SJSA1 (cell line): ENCODE data around the gene RMI2. TPM values are rescaled to one million over a fixed set of nuclear protein-coding genes. Genes with fewer than 3 reads are reported as not detected.

Experiments
- DNase-seq, 2 experiments: peaks; one replicate each; pipeline ENCODE4 v3.0.0-alpha.2; 2015 to 2020; ENCODE audit warnings: low spot score in 2 of 2, low read depth in 1 of 2
- H3K27ac ChIP-seq: fragments of 250-450 bp; sonication (Bioruptor Pico); 2 replicates; pipeline ENCODE4 v1.5.1; 2020; ENCODE audit warnings: mild to moderate bottlenecking, moderate library complexity
- H3K27me3 ChIP-seq: fragments of 250-450 bp; sonication (Bioruptor Pico); replicated peaks from 2 replicates; pipeline ENCODE4 v1.5.1; 2020; ENCODE audit warnings: mild to moderate bottlenecking, moderate library complexity
- H3K36me3 ChIP-seq: fragments of 250-450 bp; sonication (Bioruptor Pico); 2 replicates; pipeline ENCODE4 v1.5.1; 2020; ENCODE audit warnings: mild to moderate bottlenecking
- H3K4me1 ChIP-seq: fragments of 250-450 bp; sonication (Bioruptor Pico); replicated peaks from 2 replicates; pipeline ENCODE4 v1.6.1; 2021; ENCODE audit warnings: mild to moderate bottlenecking
- H3K4me3 ChIP-seq: fragments of 250-450 bp; sonication (Bioruptor Pico); 2 replicates; pipeline ENCODE4 v1.5.1; 2020; ENCODE audit warnings: mild to moderate bottlenecking
- H3K9me3 ChIP-seq: fragments of 250-450 bp; sonication (Bioruptor Pico); replicated peaks from 2 replicates; pipeline ENCODE4 v1.5.1; 2020; ENCODE audit warnings: mild to moderate bottlenecking
- total RNA-seq: library from RNA; depleted of rRNA; stranded (reverse); fragments of >200 nt; shearing (Covaris generic); gene quantifications from 2 replicates; pipeline ENCODE4 v1.2.3, GENCODE V29; 2014

RMI2 gene
- total RNA-seq, 1 experiment from 2014 or later, result 29.1 TPM

DNA sequence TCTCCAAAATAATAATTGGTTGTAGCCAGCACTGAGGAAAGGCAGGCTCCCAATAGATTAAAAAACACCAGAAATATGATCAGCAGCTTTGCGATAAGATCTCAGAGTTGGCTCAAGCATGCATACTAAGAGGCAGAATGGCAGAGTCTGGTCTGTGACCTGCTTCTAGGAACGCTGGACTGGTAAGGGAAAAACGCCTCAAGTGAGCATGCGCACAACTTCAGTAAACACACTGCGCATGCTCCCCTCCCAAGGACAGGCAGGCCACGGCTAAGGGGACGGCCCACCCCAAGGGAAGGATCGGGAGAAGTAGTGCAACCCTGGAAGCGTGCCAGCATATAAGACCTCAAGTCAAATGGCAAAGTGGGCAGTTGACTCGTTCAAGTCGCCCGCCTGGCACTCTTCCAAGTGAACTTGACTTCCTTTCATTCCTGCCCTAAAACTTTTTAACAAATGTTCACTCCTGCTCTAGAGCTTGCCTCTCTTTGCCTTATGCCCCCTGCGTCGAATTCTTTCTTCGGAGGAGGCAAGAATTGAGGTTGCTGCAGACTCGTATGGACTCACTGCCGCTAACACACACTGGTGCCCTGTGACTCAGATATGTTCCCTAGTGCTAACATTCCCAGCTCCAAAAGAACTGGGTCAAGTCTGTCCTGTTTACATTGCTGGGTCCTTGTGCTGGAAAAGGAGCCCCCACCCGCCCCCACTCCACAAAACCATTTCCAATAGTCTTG lies 41.7 kb upstream of the RMI2 start:
- H3K9me3 ChIP-seq, result no peaks in the 10 kb centered on the region
- DNase-seq, result no peak
- H3K4me3 ChIP-seq, result no peak overlapping the region
- H3K4me1 ChIP-seq, result peaks cover 18% of the 10 kb centered on the region
- no peaks in the 10 kb centered on the region for H3K36me3 ChIP-seq
- no peaks in the 10 kb centered on the region for H3K27me3 ChIP-seq
- no peak overlapping the region for H3K27ac ChIP-seq

DNA sequence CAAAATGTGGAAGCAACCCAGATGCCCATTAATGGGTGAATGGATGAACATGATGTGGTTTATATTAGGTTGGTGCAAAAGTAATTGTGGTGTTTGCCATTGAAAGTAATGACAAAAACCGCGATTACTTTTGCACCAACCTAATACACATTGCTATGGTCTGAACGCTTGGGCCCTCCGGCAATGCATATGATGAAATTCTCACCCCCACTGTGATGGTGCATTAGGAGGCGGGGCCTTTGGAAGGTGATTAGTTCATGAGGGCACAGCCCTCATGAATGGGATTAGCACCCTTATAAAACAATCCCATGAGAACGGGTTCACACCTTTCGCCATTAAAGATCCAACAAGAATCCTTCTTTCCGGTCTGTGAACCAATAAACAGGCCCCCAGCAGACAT lies 38.9 kb upstream of the RMI2 start:
- DNase-seq, result no peak
- Histone ChIP-seq H3K27ac (no peak overlapping the region), H3K9me3 (no peaks in the 10 kb centered on the region), H3K36me3 (no peaks in the 10 kb centered on the region), H3K27me3 (no peaks in the 10 kb centered on the region), H3K4me3 (no peak overlapping the region), H3K4me1 (peaks cover 46% of the 10 kb centered on the region)

DNA sequence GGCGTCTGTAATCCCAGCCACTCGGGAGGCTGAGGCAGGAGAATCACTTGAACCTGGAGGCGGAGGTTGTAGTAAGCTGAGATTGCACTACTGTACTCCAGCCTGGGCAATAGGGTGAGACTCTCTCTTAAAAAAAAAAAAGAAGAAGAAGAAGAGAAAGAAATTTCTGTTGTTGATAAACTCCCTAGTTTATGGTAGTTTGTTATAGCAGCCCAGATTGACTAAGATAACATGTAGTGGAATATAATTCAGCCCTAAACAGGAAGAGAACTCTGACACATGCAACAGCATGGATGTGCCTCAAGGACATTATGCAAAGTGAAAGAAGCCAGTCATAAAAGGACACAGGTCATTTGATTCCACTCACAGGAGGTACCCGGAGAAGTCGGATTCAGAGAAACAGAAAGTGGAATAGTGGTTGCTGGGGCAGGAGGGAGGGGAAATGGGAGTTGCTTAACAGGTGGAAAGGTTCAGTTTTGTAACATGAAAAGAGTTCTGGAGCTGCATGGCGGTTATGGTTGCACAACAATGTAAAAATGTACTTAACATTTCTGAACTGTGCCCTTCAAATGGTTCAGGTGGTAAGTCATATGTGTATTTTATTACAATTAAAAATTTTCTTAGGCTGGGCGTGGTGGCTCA lies 38.1 kb upstream of the RMI2 start:
- no peak for DNase-seq
- Histone ChIP-seq H3K27me3 (no peaks in the 10 kb centered on the region), H3K9me3 (no peaks in the 10 kb centered on the region), H3K36me3 (no peaks in the 10 kb centered on the region), H3K4me1 (peaks cover 46% of the 10 kb centered on the region), H3K27ac (no peak overlapping the region), H3K4me3 (no peak overlapping the region)

- no peaks in the 10 kb centered on the region for H3K27me3 ChIP-seq
- no peak overlapping the region for H3K4me3 ChIP-seq
- DNase-seq, result no peak
- no peaks in the 10 kb centered on the region for H3K9me3 ChIP-seq
- H3K27ac ChIP-seq, result no peak overlapping the region
- peaks cover 50% of the 10 kb centered on the region for H3K4me1 ChIP-seq
- no peaks in the 10 kb centered on the region for H3K36me3 ChIP-seq
These were observed 37.4 kb upstream of the RMI2 start for GRCh38 chr16:11307639-11308492.

- Histone ChIP-seq H3K36me3 (no peaks in the 10 kb centered on the region), H3K9me3 (no peaks in the 10 kb centered on the region), H3K27me3 (no peaks in the 10 kb centered on the region), H3K4me1 (peaks cover 55% of the 10 kb centered on the region), H3K4me3 (no peak overlapping the region), H3K27ac (no peak overlapping the region)
- DNase-seq, result no peak
These were observed 36.6 kb upstream of the RMI2 start for GRCh38 chr16:11308493-11309283.

DNA sequence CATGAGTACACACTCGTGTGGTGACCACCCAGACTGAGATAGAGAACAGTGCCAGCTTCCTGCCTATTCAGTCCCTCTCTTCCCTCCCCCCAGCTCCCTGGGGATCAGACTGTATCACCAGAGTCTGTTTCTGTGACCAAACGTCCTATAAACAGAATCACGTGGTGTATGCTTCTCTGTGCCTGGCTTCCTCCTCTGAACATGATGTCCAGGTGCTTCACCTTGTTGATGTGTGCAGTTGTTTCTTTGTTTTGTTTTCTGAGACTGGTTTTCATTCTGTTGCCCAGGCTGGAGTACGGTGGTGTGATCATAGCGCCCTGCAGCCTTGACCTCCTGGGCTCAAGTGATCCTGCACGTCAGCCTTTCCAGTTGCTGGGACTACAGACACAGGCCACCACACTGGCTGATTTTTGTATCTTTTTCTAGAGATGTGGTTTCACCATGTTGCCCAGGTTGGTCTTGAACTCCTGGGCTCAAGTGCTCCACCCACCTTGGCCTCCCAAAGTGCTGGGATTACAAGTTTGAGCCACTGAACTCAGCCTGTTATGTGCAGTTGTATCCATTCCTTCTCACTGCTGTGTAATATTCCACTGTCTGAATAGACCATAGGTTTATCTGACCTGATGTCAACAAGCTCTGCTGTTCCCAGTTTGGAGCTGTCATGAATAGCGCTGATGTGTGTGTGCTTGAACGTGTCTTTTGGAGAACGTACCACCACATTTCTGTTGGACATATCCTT lies 35.2 kb upstream of the RMI2 start:
- H3K4me3 ChIP-seq, result no peak overlapping the region
- H3K4me1 ChIP-seq, result peaks cover 63% of the 10 kb centered on the region
- H3K9me3 ChIP-seq, result no peaks in the 10 kb centered on the region
- peak overlapping the region; percentile 69 for H3K27ac ChIP-seq
- H3K36me3 ChIP-seq, result no peaks in the 10 kb centered on the region
- DNase-seq, result peak; percentile 94 to 98
- no peaks in the 10 kb centered on the region for H3K27me3 ChIP-seq

DNA sequence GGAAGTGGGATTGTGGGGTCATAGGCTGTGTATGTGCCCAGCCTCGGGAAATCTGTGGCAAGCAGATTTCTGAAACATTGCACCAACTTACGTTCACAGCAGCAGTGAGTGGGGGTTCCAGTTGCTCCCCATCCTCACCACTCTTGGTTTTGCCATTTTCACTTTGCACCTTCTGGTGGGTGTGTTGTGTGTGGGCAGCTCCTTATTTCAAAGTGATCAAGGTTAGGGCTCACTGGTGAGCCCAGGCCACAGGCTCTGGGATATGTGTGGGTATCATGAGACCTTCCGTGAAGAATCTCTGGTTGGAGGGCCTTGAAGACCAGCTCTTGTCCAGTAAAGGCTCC lies 34.7 kb upstream of the RMI2 start:
- H3K27me3 ChIP-seq, result no peaks in the 10 kb centered on the region
- DNase-seq, result no peak
- no peak overlapping the region for H3K4me3 ChIP-seq
- H3K36me3 ChIP-seq, result no peaks in the 10 kb centered on the region
- H3K4me1 ChIP-seq, result peaks cover 67% of the 10 kb centered on the region
- peak overlapping the region; percentile 69 for H3K27ac ChIP-seq
- H3K9me3 ChIP-seq, result no peaks in the 10 kb centered on the region

DNA sequence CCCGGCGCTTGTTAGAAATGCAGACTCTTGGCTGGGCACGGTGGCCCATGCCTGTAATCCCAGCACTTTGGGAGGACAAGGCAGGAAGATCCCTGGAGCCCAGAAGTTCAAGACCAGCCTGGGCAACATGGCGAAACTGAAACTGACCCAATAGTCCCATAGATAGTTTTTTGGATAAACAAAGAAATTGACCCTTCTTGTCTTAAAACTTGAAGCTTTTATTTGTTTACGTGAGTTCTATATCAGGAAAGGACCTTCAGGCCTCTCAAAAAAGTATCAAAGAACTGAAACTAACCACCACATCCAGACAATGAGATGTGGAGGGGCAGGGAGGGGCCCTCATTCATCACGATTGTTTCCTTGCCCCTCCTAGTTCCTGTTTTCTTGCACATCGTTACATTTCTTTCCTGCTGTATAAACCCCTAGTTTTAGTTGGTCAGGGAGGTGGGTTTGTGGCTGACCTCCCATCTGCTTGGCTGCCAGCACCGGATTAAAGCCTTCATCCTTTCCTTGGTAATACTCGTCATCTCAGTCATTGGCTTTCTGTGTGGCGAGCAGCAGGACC lies 34.2 kb upstream of the RMI2 start:
- no peaks in the 10 kb centered on the region for H3K9me3 ChIP-seq
- H3K27ac ChIP-seq, result peak overlapping the region; percentile 69
- no peaks in the 10 kb centered on the region for H3K27me3 ChIP-seq
- DNase-seq, result peak in 1 of 2 experiments; percentile 85
- H3K36me3 ChIP-seq, result no peaks in the 10 kb centered on the region
- no peak overlapping the region for H3K4me3 ChIP-seq
- H3K4me1 ChIP-seq, result peaks cover 72% of the 10 kb centered on the region

DNA sequence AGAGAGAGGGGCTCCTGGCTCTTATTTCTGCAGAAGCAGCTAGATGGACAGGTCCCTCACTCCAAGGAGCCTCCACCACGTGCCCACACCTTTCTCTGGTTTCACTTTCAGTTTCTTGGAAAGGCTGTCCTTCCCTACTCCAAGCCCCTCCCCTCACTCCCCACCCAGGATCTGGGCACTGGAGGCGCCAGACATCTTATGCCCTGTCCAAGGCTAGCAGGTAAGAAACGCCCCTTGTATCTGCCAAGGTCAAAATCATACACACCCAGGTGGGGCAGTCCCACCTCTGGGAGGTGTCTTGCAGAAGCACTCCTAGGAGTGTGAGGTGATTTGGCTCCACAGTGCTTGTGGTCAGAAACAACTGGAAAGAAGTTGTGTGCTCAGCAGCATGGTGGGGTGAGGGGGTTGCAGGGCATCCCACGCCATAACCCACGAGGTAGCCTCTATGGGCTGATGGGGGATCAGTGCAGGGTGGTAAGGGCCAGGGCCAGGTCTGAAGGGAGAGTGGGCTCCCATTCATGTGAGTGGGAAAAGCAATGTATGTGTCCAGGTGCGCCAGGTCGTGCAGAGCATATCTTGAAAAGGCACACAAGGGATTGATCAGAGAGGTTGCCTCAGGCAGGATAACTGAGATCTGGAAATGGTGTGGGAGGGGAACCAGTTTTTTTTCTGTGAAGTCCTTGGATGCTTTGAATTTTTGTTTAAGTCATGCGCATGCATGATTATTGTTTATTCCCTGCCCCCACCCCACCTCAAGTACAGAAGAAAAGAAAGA lies 32.4 kb upstream of the RMI2 start:
- H3K4me3 ChIP-seq, result no peak overlapping the region
- H3K27me3 ChIP-seq, result no peaks in the 10 kb centered on the region
- peak; percentile 77 to 90 for DNase-seq
- H3K36me3 ChIP-seq, result no peaks in the 10 kb centered on the region
- no peaks in the 10 kb centered on the region for H3K9me3 ChIP-seq
- peaks cover 88% of the 10 kb centered on the region for H3K4me1 ChIP-seq
- H3K27ac ChIP-seq, result peak overlapping the region; percentile 85

- peak overlapping the region; percentile 85 for H3K27ac ChIP-seq
- H3K27me3 ChIP-seq, result no peaks in the 10 kb centered on the region
- H3K4me3 ChIP-seq, result no peak overlapping the region
- peaks cover 92% of the 10 kb centered on the region for H3K4me1 ChIP-seq
- no peaks in the 10 kb centered on the region for H3K36me3 ChIP-seq
- no peak for DNase-seq
- no peaks in the 10 kb centered on the region for H3K9me3 ChIP-seq
These were observed 31.6 kb upstream of the RMI2 start for GRCh38 chr16:11313493-11314308.

- Histone ChIP-seq H3K27me3 (no peaks in the 10 kb centered on the region), H3K4me1 (peaks cover 92% of the 10 kb centered on the region)
- no peak for DNase-seq
These were observed 30.9 kb upstream of the RMI2 start for GRCh38 chr16:11314309-11314894.

More at GRCh38 chr16:11314309-11314894, 30.9 kb upstream of the RMI2 start:
- H3K4me3 ChIP-seq, result no peak overlapping the region
- H3K36me3 ChIP-seq, result no peaks in the 10 kb centered on the region
- H3K27ac ChIP-seq, result peak overlapping the region; percentile 85; the same call in 1 of the 2 replicates
- no peaks in the 10 kb centered on the region for H3K9me3 ChIP-seq
